GM23338 (cell line): ENCODE results near the gene DCLRE1B. TPM values are rescaled to one million over a fixed set of nuclear protein-coding genes. Genes with fewer than 3 reads are reported as not detected.

Source experiments
- ATAC-seq: fragments of 200-7000 bp; cut with Tn5 transposase; 3 replicates; pipeline ENCODE4 v1.9.1; 2020
- DNase-seq: peaks from one replicate; pipeline ENCODE4 v3.0.0-alpha.2; 2015; ENCODE audit warnings: low spot score
- H2AFZ ChIP-seq: fragments of 200-600 bp; sonication (generic); 2 replicates; pipeline ENCODE4 v1.8.0; 2016; ENCODE audit warnings: antibody characterized with exemption, mild to moderate bottlenecking, moderate library complexity
- H3F3A ChIP-seq: fragments of 200-600 bp; sonication (generic); replicated peaks from 2 replicates; pipeline ENCODE4 v1.8.0; 2017; ENCODE audit warnings: antibody characterized with exemption, mixed run types, low read depth
- H3K27ac ChIP-seq: fragments of 200-600 bp; sonication (generic); 2 replicates; pipeline ENCODE4 v1.6.1; 2016; ENCODE audit warnings: low read depth
- H3K27me3 ChIP-seq: fragments of 200-600 bp; sonication (generic); 2 replicates; pipeline ENCODE4 v1.8.0; 2016; ENCODE audit warnings: mild to moderate bottlenecking, mixed run types, moderate library complexity; ENCODE audit not compliant: insufficient read depth
- H3K36me3 ChIP-seq: fragments of 200-600 bp; sonication (generic); 2 replicates; pipeline ENCODE4 v1.8.0; 2016; ENCODE audit warnings: mild to moderate bottlenecking; ENCODE audit not compliant: insufficient read depth
- H3K4me1 ChIP-seq: fragments of 200-600 bp; sonication (generic); 2 replicates; pipeline ENCODE4 v1.8.0; 2016; ENCODE audit warnings: mild to moderate bottlenecking, moderate library complexity; ENCODE audit not compliant: insufficient read depth
- H3K4me2 ChIP-seq: fragments of 200-600 bp; sonication (generic); 2 replicates; pipeline ENCODE4 v1.7.1; 2017; ENCODE audit warnings: mixed run types
- H3K4me3 ChIP-seq: fragments of 200-600 bp; sonication (generic); 2 replicates; pipeline ENCODE4 v1.6.1; 2016; ENCODE audit warnings: mixed run types
- H3K79me2 ChIP-seq: fragments of 200-600 bp; sonication (generic); replicated peaks from 2 replicates; pipeline ENCODE4 v1.8.0; 2017; ENCODE audit warnings: mild to moderate bottlenecking; ENCODE audit not compliant: insufficient read depth
- H3K9me2 ChIP-seq: fragments of 200-600 bp; sonication (generic); 2 replicates; pipeline ENCODE4 v1.8.0; 2017; ENCODE audit not compliant: insufficient read depth
- H4K20me1 ChIP-seq: fragments of 200-600 bp; sonication (generic); replicated peaks from 2 replicates; pipeline ENCODE4 v1.8.0; 2017; ENCODE audit warnings: mild to moderate bottlenecking; ENCODE audit not compliant: insufficient read depth
- H3K27ac Mint-ChIP-seq: 2 replicates; pipeline ENCODE4 v1.8.0; 2020; ENCODE audit warnings: inconsistent platforms, mild to moderate bottlenecking, moderate library complexity, mixed read lengths
- H3K27me3 Mint-ChIP-seq: 3 replicates; pipeline ENCODE4 v1.8.0; 2022; ENCODE audit warnings: low read depth, mild to moderate bottlenecking, moderate library complexity, mixed read lengths, inconsistent platforms; ENCODE audit not compliant: insufficient read depth, poor library complexity
- H3K36me3 Mint-ChIP-seq: 3 replicates; pipeline ENCODE4 v1.8.0; 2021; ENCODE audit warnings: low read depth, mild to moderate bottlenecking, inconsistent platforms, moderate library complexity, mixed read lengths
- H3K4me1 Mint-ChIP-seq: 3 replicates; pipeline ENCODE4 v1.8.0; 2020; ENCODE audit warnings: mild to moderate bottlenecking, inconsistent platforms, mixed read lengths
- H3K4me3 Mint-ChIP-seq: 3 replicates; pipeline ENCODE4 v1.8.0; 2021; ENCODE audit warnings: moderate library complexity, mild to moderate bottlenecking, inconsistent platforms, mixed read lengths
- H3K9me3 Mint-ChIP-seq: 3 replicates; pipeline ENCODE4 v1.8.0; 2020; ENCODE audit warnings: moderate library complexity, mild to moderate bottlenecking, inconsistent platforms, mixed read lengths
- CREB1 ChIP-seq: fragments of 250-450 bp; sonication (Bioruptor Pico); IDR thresholded peaks from 2 replicates; pipeline ENCODE4 v1.5.0; 2020; ENCODE audit warnings: low read depth, mild to moderate bottlenecking, moderate library complexity
- EZH2 ChIP-seq: fragments of 200-600 bp; sonication (generic); IDR thresholded peaks from one replicate; pipeline ENCODE4 v1.8.0; 2017; ENCODE audit warnings: antibody characterized with exemption, mild to moderate bottlenecking, low read depth; ENCODE audit not compliant: unreplicated experiment
- EZH2phosphoT487 ChIP-seq: fragments of 200-600 bp; sonication (generic); IDR thresholded peaks from one replicate; pipeline ENCODE4 v1.8.1; 2018; ENCODE audit warnings: antibody characterized with exemption; ENCODE audit not compliant: unreplicated experiment
- JUNB ChIP-seq: IDR thresholded peaks from one replicate; pipeline ENCODE4 v1.6.1; 2016; ENCODE audit warnings: antibody characterized with exemption; ENCODE audit not compliant: unreplicated experiment
- NANOG ChIP-seq: IDR thresholded peaks from 2 replicates; pipeline ENCODE4 v1.6.1; 2016; ENCODE audit warnings: antibody characterized with exemption, borderline replicate concordance
- POLR2AphosphoS5 ChIP-seq: IDR thresholded peaks from 2 replicates; pipeline ENCODE4 v1.6.1; 2016; ENCODE audit warnings: antibody characterized with exemption, low read depth
- STAT1 ChIP-seq: IDR thresholded peaks from one replicate; pipeline ENCODE4 v1.6.1; 2016; ENCODE audit warnings: antibody characterized with exemption; ENCODE audit not compliant: unreplicated experiment
- ZNF331 ChIP-seq: fragments of 250-450 bp; sonication (Bioruptor Pico); IDR thresholded peaks from 2 replicates; pipeline ENCODE4 v1.5.0; 2020; ENCODE audit warnings: low read depth, mild to moderate bottlenecking, moderate library complexity
- polyA plus RNA-seq: library from polyadenylated mRNA; unstranded; fragments of >200 nt; fragmentation: Nextera tagmentation; extraction: Ambion mirVana; gene quantifications from 2 replicates; pipeline ENCODE4 v1.2.1, GENCODE V29; 2016
- total RNA-seq: library from RNA; depleted of rRNA; stranded (reverse); fragments of >200 nt; shearing (Covaris generic); gene quantifications from 2 replicates; pipeline ENCODE4 v1.2.3, GENCODE V29; 2014
- TF ChIP-seq, protein P1 (sequence below): IDR thresholded peaks from one replicate; pipeline ENCODE4 v1.6.1; 2018; ENCODE audit warnings: antibody characterized with exemption; ENCODE audit not compliant: unreplicated experiment
- TF ChIP-seq, protein P2 (sequence below): IDR thresholded peaks from 2 replicates; pipeline ENCODE4 v1.6.1; 2016; ENCODE audit warnings: antibody characterized with exemption
- TF ChIP-seq, protein P3 (sequence below), 2 experiments: fragments of 200-600 bp in 1 of 2; sonication (generic) in 1 of 2; conservative IDR thresholded peaks; 2 replicates each; pipeline versions ENCODE4 v1.5.1 to v1.6.1; 2016 to 2017; ENCODE audit warnings: antibody characterized with exemption in 2 of 2, low read depth in 2 of 2, mild to moderate bottlenecking in 2 of 2, moderate library complexity in 1 of 2
- TF ChIP-seq, protein P4 (sequence below): fragments of 250-450 bp; sonication (Bioruptor Pico); IDR thresholded peaks from 2 replicates; pipeline ENCODE4 v1.5.0; 2020; ENCODE audit warnings: mild to moderate bottlenecking, moderate library complexity

Gene DCLRE1B
- total and polyA plus RNA-seq, 2 experiments from 2014 or later = 6.3 to 9.7 TPM

DNA sequence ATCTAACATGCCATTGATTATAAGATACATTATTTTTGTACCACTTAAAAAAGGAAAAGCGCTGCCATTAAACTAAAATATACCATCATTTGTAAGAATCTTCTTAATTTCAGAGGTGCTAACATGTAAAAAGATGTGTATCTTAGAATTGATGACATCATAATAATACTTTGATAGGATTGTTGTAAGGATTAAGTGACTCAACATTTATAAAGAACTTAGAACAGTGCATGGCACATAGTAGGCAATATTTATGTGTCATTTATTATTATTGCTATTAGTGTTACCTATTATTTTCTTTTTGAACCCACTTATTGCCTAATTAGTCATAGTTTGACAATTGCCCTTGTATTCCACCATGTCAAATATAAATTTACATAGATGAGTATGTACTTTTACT is 45.8 kb downstream of the DCLRE1B start (continued):
- TF ChIP-seq, protein P1, sequence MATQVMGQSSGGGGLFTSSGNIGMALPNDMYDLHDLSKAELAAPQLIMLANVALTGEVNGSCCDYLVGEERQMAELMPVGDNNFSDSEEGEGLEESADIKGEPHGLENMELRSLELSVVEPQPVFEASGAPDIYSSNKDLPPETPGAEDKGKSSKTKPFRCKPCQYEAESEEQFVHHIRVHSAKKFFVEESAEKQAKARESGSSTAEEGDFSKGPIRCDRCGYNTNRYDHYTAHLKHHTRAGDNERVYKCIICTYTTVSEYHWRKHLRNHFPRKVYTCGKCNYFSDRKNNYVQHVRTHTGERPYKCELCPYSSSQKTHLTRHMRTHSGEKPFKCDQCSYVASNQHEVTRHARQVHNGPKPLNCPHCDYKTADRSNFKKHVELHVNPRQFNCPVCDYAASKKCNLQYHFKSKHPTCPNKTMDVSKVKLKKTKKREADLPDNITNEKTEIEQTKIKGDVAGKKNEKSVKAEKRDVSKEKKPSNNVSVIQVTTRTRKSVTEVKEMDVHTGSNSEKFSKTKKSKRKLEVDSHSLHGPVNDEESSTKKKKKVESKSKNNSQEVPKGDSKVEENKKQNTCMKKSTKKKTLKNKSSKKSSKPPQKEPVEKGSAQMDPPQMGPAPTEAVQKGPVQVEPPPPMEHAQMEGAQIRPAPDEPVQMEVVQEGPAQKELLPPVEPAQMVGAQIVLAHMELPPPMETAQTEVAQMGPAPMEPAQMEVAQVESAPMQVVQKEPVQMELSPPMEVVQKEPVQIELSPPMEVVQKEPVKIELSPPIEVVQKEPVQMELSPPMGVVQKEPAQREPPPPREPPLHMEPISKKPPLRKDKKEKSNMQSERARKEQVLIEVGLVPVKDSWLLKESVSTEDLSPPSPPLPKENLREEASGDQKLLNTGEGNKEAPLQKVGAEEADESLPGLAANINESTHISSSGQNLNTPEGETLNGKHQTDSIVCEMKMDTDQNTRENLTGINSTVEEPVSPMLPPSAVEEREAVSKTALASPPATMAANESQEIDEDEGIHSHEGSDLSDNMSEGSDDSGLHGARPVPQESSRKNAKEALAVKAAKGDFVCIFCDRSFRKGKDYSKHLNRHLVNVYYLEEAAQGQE = no peak
- TF ChIP-seq STAT1 (no peak), EZH2 (no peak), ZNF331 (CRISPR knock-in tag) (no peak), EZH2phosphoT487 (no peak), JUNB (no peak), NANOG (no peak), POLR2AphosphoS5 (no peak)
- TF ChIP-seq, protein P2, sequence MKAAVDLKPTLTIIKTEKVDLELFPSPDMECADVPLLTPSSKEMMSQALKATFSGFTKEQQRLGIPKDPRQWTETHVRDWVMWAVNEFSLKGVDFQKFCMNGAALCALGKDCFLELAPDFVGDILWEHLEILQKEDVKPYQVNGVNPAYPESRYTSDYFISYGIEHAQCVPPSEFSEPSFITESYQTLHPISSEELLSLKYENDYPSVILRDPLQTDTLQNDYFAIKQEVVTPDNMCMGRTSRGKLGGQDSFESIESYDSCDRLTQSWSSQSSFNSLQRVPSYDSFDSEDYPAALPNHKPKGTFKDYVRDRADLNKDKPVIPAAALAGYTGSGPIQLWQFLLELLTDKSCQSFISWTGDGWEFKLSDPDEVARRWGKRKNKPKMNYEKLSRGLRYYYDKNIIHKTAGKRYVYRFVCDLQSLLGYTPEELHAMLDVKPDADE = no peak
- TF ChIP-seq, protein P3, sequence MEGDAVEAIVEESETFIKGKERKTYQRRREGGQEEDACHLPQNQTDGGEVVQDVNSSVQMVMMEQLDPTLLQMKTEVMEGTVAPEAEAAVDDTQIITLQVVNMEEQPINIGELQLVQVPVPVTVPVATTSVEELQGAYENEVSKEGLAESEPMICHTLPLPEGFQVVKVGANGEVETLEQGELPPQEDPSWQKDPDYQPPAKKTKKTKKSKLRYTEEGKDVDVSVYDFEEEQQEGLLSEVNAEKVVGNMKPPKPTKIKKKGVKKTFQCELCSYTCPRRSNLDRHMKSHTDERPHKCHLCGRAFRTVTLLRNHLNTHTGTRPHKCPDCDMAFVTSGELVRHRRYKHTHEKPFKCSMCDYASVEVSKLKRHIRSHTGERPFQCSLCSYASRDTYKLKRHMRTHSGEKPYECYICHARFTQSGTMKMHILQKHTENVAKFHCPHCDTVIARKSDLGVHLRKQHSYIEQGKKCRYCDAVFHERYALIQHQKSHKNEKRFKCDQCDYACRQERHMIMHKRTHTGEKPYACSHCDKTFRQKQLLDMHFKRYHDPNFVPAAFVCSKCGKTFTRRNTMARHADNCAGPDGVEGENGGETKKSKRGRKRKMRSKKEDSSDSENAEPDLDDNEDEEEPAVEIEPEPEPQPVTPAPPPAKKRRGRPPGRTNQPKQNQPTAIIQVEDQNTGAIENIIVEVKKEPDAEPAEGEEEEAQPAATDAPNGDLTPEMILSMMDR (conservative IDR thresholded peaks at IDR 0.05; ENCODE audit: low read depth in 2 of 2) = no peak

DNA sequence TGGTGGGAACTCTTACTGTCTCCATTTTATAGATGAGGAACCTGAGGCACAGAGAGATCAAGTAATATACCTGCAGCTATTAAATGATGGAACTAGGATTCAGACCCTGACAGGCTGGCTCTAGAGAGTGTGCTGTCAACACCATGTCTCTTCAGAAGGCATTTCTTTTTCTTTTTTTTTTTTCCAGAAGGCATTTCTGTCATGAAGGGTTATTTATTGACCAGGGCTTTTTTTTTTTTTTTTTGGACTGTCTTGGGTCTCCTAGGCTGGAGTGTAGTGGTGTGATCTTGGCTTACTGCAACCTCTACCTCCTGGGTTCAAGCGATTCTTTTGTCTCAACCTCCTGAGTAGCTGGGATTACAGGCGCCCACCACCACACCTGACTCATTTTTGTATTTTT is 46.6 kb downstream of the DCLRE1B start:
- H4K20me1 ChIP-seq = no peaks in the 10 kb centered on the region
- H3K27ac Mint-ChIP-seq = no peak overlapping the region
- no peak for TF ChIP-seq CREB1 (CRISPR knock-in tag)
- TF ChIP-seq POLR2AphosphoS5 = no peak
- no peak for TF ChIP-seq EZH2
- TF ChIP-seq, protein P4, sequence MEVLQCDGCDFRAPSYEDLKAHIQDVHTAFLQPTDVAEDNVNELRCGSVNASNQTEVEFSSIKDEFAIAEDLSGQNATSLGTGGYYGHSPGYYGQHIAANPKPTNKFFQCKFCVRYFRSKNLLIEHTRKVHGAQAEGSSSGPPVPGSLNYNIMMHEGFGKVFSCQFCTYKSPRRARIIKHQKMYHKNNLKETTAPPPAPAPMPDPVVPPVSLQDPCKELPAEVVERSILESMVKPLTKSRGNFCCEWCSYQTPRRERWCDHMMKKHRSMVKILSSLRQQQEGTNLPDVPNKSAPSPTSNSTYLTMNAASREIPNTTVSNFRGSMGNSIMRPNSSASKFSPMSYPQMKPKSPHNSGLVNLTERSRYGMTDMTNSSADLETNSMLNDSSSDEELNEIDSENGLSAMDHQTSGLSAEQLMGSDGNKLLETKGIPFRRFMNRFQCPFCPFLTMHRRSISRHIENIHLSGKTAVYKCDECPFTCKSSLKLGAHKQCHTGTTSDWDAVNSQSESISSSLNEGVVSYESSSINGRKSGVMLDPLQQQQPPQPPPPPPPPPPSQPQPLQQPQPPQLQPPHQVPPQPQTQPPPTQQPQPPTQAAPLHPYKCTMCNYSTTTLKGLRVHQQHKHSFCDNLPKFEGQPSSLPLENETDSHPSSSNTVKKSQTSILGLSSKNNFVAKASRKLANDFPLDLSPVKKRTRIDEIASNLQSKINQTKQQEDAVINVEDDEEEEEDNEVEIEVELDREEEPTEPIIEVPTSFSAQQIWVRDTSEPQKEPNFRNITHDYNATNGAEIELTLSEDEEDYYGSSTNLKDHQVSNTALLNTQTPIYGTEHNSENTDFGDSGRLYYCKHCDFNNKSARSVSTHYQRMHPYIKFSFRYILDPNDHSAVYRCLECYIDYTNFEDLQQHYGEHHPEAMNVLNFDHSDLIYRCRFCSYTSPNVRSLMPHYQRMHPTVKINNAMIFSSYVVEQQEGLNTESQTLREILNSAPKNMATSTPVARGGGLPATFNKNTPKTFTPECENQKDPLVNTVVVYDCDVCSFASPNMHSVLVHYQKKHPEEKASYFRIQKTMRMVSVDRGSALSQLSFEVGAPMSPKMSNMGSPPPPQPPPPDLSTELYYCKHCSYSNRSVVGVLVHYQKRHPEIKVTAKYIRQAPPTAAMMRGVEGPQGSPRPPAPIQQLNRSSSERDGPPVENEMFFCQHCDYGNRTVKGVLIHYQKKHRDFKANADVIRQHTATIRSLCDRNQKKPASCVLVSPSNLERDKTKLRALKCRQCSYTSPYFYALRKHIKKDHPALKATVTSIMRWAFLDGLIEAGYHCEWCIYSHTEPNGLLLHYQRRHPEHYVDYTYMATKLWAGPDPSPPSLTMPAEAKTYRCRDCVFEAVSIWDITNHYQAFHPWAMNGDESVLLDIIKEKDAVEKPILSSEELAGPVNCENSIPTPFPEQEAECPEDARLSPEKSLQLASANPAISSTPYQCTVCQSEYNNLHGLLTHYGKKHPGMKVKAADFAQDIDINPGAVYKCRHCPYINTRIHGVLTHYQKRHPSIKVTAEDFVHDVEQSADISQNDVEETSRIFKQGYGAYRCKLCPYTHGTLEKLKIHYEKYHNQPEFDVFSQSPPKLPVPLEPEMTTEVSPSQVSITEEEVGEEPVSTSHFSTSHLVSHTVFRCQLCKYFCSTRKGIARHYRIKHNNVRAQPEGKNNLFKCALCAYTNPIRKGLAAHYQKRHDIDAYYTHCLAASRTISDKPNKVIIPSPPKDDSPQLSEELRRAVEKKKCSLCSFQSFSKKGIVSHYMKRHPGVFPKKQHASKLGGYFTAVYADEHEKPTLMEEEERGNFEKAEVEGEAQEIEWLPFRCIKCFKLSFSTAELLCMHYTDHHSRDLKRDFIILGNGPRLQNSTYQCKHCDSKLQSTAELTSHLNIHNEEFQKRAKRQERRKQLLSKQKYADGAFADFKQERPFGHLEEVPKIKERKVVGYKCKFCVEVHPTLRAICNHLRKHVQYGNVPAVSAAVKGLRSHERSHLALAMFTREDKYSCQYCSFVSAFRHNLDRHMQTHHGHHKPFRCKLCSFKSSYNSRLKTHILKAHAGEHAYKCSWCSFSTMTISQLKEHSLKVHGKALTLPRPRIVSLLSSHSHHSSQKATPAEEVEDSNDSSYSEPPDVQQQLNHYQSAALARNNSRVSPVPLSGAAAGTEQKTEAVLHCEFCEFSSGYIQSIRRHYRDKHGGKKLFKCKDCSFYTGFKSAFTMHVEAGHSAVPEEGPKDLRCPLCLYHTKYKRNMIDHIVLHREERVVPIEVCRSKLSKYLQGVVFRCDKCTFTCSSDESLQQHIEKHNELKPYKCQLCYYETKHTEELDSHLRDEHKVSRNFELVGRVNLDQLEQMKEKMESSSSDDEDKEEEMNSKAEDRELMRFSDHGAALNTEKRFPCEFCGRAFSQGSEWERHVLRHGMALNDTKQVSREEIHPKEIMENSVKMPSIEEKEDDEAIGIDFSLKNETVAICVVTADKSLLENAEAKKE (CRISPR knock-in tag) = no peak
- no peak for TF ChIP-seq JUNB
- no peak for TF ChIP-seq ZNF331 (CRISPR knock-in tag)

More for the DNA sequence above, 46.6 kb downstream of the DCLRE1B start:
- H3F3A ChIP-seq = no peaks in the 10 kb centered on the region
- H3K4me3 Mint-ChIP-seq = no peak overlapping the region
- H3K36me3 Mint-ChIP-seq = peaks cover 12% of the 10 kb centered on the region; the same call in 2 of the 3 replicates
- H3K27me3 Mint-ChIP-seq = no peaks in the 10 kb centered on the region
- 0 out of 2 replicates have a peak, but pooled peaks cover 4% of the 10 kb centered on the region for H3K36me3 ChIP-seq
- H3K27me3 ChIP-seq = no peaks in the 10 kb centered on the region
- peaks cover 27% of the 10 kb centered on the region; the same call in 1 of the 2 replicates for H3K79me2 ChIP-seq
- H3K9me3 Mint-ChIP-seq = no peaks in the 10 kb centered on the region
- H3K4me1 ChIP-seq = 0 out of 2 replicates have a peak, but pooled peaks cover 4% of the 10 kb centered on the region
- no peak overlapping the region for H3K4me2 ChIP-seq
- ATAC-seq = no peak
- H3K27ac ChIP-seq = no peak overlapping the region
- H3K4me1 Mint-ChIP-seq = peaks cover 16% of the 10 kb centered on the region; the same call in 2 of the 3 replicates
- no peak overlapping the region for H2AFZ ChIP-seq
- H3K9me2 ChIP-seq = no peaks in the 10 kb centered on the region
- H3K4me3 ChIP-seq = no peak overlapping the region
- DNase-seq = no peak
